ENCODE measurements around the gene RNF112. TPM values are rescaled to one million over a fixed set of nuclear protein-coding genes. Genes with fewer than 3 reads are reported as not detected.

The RNF112 gene
- total and polyA plus RNA-seq, 2 of the 13 experiments (the other 11 are each of a cell fraction or from before 2014, with no cell fraction given) = 0.05 TPM; not detected in 1

- TF ChIP-seq, protein P1, sequence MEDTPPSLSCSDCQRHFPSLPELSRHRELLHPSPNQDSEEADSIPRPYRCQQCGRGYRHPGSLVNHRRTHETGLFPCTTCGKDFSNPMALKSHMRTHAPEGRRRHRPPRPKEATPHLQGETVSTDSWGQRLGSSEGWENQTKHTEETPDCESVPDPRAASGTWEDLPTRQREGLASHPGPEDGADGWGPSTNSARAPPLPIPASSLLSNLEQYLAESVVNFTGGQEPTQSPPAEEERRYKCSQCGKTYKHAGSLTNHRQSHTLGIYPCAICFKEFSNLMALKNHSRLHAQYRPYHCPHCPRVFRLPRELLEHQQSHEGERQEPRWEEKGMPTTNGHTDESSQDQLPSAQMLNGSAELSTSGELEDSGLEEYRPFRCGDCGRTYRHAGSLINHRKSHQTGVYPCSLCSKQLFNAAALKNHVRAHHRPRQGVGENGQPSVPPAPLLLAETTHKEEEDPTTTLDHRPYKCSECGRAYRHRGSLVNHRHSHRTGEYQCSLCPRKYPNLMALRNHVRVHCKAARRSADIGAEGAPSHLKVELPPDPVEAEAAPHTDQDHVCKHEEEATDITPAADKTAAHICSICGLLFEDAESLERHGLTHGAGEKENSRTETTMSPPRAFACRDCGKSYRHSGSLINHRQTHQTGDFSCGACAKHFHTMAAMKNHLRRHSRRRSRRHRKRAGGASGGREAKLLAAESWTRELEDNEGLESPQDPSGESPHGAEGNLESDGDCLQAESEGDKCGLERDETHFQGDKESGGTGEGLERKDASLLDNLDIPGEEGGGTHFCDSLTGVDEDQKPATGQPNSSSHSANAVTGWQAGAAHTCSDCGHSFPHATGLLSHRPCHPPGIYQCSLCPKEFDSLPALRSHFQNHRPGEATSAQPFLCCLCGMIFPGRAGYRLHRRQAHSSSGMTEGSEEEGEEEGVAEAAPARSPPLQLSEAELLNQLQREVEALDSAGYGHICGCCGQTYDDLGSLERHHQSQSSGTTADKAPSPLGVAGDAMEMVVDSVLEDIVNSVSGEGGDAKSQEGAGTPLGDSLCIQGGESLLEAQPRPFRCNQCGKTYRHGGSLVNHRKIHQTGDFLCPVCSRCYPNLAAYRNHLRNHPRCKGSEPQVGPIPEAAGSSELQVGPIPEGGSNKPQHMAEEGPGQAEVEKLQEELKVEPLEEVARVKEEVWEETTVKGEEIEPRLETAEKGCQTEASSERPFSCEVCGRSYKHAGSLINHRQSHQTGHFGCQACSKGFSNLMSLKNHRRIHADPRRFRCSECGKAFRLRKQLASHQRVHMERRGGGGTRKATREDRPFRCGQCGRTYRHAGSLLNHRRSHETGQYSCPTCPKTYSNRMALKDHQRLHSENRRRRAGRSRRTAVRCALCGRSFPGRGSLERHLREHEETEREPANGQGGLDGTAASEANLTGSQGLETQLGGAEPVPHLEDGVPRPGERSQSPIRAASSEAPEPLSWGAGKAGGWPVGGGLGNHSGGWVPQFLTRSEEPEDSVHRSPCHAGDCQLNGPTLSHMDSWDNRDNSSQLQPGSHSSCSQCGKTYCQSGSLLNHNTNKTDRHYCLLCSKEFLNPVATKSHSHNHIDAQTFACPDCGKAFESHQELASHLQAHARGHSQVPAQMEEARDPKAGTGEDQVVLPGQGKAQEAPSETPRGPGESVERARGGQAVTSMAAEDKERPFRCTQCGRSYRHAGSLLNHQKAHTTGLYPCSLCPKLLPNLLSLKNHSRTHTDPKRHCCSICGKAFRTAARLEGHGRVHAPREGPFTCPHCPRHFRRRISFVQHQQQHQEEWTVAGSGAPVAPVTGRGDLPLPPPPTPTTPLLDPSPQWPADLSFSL (CRISPR knock-in tag; IDR thresholded peaks at IDR 0.05) = no peak
- TF ChIP-seq ZNF317 (CRISPR knock-in tag; IDR thresholded peaks at IDR 0.05) (no peak), FOXA1 (IDR thresholded peaks at IDR 0.05) (no peak), FOXA1 (CRISPR knock-in tag; IDR thresholded peaks at IDR 0.05) (no peak), ZSCAN31 (CRISPR knock-in tag; IDR thresholded peaks at IDR 0.05; ENCODE audit: low read depth) (no peak), ZSCAN30 (CRISPR knock-in tag; IDR thresholded peaks at IDR 0.05) (no peak), ZSCAN22 (CRISPR knock-in tag; IDR thresholded peaks at IDR 0.05) (no peak), FLYWCH1 (CRISPR knock-in tag; IDR thresholded peaks at IDR 0.05) (no peak)
- TF ChIP-seq, protein P2, sequence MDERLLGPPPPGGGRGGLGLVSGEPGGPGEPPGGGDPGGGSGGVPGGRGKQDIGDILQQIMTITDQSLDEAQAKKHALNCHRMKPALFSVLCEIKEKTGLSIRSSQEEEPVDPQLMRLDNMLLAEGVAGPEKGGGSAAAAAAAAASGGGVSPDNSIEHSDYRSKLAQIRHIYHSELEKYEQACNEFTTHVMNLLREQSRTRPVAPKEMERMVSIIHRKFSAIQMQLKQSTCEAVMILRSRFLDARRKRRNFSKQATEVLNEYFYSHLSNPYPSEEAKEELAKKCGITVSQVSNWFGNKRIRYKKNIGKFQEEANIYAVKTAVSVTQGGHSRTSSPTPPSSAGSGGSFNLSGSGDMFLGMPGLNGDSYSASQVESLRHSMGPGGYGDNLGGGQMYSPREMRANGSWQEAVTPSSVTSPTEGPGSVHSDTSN (CRISPR knock-in tag; IDR thresholded peaks at IDR 0.05) = no peak
Observed at GRCh38 chr17:19407601-19408345, 3.3 kb upstream of the RNF112 start (continued).

Data from HepG2 (cell line).